ENCODE results near the gene CNNM4. TPM values are rescaled to one million over a fixed set of nuclear protein-coding genes. Genes with fewer than 3 reads are reported as not detected.

The CNNM4 gene
- total and polyA plus RNA-seq, 2 of the 4 experiments (the other 2 are of a cell fraction): 2.0 to 4.1 TPM

DNA sequence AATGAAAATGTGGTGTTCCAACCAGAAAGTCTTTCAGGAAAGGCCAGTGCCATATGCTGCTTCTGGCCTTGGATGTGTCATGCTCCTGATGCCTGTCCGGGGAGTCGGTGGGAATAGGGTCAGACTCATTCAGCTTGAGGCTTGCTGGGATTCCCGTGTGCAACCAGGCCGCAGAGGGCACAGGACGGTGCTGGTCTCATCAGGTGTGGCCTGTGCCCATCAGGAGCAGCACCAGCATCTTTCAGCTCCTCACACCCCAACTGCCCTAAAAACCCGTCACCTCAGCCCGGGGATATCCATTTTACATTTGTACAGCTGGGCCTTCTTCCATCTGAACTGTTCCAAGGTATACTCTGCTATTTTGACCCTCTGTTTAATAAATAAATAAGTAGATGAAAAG, 42.0 kb downstream of the CNNM4 start (continued):
- TF ChIP-seq, protein P1, sequence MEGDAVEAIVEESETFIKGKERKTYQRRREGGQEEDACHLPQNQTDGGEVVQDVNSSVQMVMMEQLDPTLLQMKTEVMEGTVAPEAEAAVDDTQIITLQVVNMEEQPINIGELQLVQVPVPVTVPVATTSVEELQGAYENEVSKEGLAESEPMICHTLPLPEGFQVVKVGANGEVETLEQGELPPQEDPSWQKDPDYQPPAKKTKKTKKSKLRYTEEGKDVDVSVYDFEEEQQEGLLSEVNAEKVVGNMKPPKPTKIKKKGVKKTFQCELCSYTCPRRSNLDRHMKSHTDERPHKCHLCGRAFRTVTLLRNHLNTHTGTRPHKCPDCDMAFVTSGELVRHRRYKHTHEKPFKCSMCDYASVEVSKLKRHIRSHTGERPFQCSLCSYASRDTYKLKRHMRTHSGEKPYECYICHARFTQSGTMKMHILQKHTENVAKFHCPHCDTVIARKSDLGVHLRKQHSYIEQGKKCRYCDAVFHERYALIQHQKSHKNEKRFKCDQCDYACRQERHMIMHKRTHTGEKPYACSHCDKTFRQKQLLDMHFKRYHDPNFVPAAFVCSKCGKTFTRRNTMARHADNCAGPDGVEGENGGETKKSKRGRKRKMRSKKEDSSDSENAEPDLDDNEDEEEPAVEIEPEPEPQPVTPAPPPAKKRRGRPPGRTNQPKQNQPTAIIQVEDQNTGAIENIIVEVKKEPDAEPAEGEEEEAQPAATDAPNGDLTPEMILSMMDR (conservative IDR thresholded peaks at IDR 0.05; ENCODE audit: low read depth, low read length): no peak
- TF ChIP-seq, protein P2, sequence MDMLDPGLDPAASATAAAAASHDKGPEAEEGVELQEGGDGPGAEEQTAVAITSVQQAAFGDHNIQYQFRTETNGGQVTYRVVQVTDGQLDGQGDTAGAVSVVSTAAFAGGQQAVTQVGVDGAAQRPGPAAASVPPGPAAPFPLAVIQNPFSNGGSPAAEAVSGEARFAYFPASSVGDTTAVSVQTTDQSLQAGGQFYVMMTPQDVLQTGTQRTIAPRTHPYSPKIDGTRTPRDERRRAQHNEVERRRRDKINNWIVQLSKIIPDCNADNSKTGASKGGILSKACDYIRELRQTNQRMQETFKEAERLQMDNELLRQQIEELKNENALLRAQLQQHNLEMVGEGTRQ (IDR thresholded peaks at IDR 0.05; ENCODE audit: low read depth, low read length): no peak
- TF ChIP-seq MXI1 (IDR thresholded peaks at IDR 0.05; ENCODE audit: borderline replicate concordance, low read depth, low read length) (no peak), NFE2L2 (IDR thresholded peaks at IDR 0.05; ENCODE audit: low read depth, low read length) (no peak), RFX5 (IDR thresholded peaks at IDR 0.05; ENCODE audit: low read depth, low read length) (no peak), SMC3 (IDR thresholded peaks at IDR 0.05; ENCODE audit: low read depth, low read length) (no peak)
